Measurements from ENCODE around the gene HIGD1C. TPM values are rescaled to one million over a fixed set of nuclear protein-coding genes. Genes with fewer than 3 reads are reported as not detected.
"Not testable (repeated sequence)": the region's sequence is repeated elsewhere in the genome, so short reads cannot be mapped to it uniquely, and the experiment has no call there.

The HIGD1C gene
- total RNA-seq, 2 experiments from 2014 or later = not detected

GRCh38 chr12:50937653-50938052, 14.7 kb upstream of the HIGD1C start:
- peaks cover 11% of the 10 kb centered on the region for H3K9me3 Mint-ChIP-seq
- no peak for DNase-seq
- no peak overlapping the region for H3K27ac Mint-ChIP-seq

GRCh38 chr12:50947933-50948626, 4.3 kb upstream of the HIGD1C start:
- ATAC-seq (ENCODE audit: low read depth) = no peak
- Mint-ChIP-seq H3K4me3 (no peak overlapping the region), H3K27ac (no peak overlapping the region), H3K27me3 (no peaks in the 10 kb centered on the region), H3K4me1 (no peaks in the 10 kb centered on the region), H3K36me3 (peaks cover 1% of the 10 kb centered on the region), H3K9me3 (no peaks in the 10 kb centered on the region)
- DNase-seq = no peak
- POLR2A ChIA-PET = no interaction called here

More at GRCh38 chr12:50937653-50938052, 14.7 kb upstream of the HIGD1C start:
- Mint-ChIP-seq H3K4me3 (no peak overlapping the region), H3K36me3 (peaks cover 10% of the 10 kb centered on the region), H3K27me3 (no peaks in the 10 kb centered on the region), H3K4me1 (peaks cover 2% of the 10 kb centered on the region)
- POLR2A ChIA-PET = no interaction called here
- no peak for ATAC-seq (ENCODE audit: low read depth)

- H3K36me3 Mint-ChIP-seq = peaks cover 1% of the 10 kb centered on the region
- H3K9me3 Mint-ChIP-seq = no peaks in the 10 kb centered on the region
- H3K27ac Mint-ChIP-seq = no peak overlapping the region
- DNase-seq (no peak), ATAC-seq (ENCODE audit: low read depth) (no peak)
- POLR2A ChIA-PET = no interaction called here
- no peaks in the 10 kb centered on the region for H3K4me1 Mint-ChIP-seq
- H3K4me3 Mint-ChIP-seq = no peak overlapping the region
- no peaks in the 10 kb centered on the region for H3K27me3 Mint-ChIP-seq
Observed at GRCh38 chr12:50948798-50949197, 3.5 kb upstream of the HIGD1C start.

GRCh38 chr12:50949801-50950302, 2.5 kb upstream of the HIGD1C start:
- Mint-ChIP-seq H3K36me3 (no peaks in the 10 kb centered on the region), H3K4me3 (no peak overlapping the region), H3K27me3 (no peaks in the 10 kb centered on the region), H3K27ac (peak overlapping the region; percentile 21), H3K9me3 (no peaks in the 10 kb centered on the region), H3K4me1 (no peaks in the 10 kb centered on the region)
- POLR2A ChIA-PET = no interaction called here
- no peak for ATAC-seq (ENCODE audit: low read depth)
- no peak for DNase-seq

GRCh38 chr12:50951112-50951511, 1.2 kb upstream of the HIGD1C start:
- DNase-seq (no peak), ATAC-seq (ENCODE audit: low read depth) (no peak)
- no peaks in the 10 kb centered on the region for H3K4me1 Mint-ChIP-seq
- H3K27me3 Mint-ChIP-seq = no peaks in the 10 kb centered on the region
- no peak overlapping the region for H3K27ac Mint-ChIP-seq
- H3K4me3 Mint-ChIP-seq = no peak overlapping the region
- POLR2A ChIA-PET = no interaction called here
- H3K9me3 Mint-ChIP-seq = no peaks in the 10 kb centered on the region
- H3K36me3 Mint-ChIP-seq = no peaks in the 10 kb centered on the region

- Mint-ChIP-seq H3K27ac (no peak overlapping the region), H3K4me1 (no peaks in the 10 kb centered on the region), H3K9me3 (no peaks in the 10 kb centered on the region), H3K36me3 (no peaks in the 10 kb centered on the region), H3K27me3 (no peaks in the 10 kb centered on the region), H3K4me3 (no peak overlapping the region)
- POLR2A ChIA-PET = no interaction called here
- ATAC-seq (ENCODE audit: low read depth) (no peak), DNase-seq (no peak)
Observed at GRCh38 chr12:50953047-50953446, 703 bp downstream of the HIGD1C start.

- ATAC-seq (ENCODE audit: low read depth); H3K4me3 Mint-ChIP-seq; POLR2A ChIA-PET; H3K4me1 Mint-ChIP-seq; H3K36me3 Mint-ChIP-seq; DNase-seq; H3K9me3 Mint-ChIP-seq; H3K27me3 Mint-ChIP-seq; H3K27ac Mint-ChIP-seq: not testable (repeated sequence)
Observed at GRCh38 chr12:50954789-50955188, 2.4 kb downstream of the HIGD1C start.

- DNase-seq (no peak), ATAC-seq (ENCODE audit: low read depth) (no peak)
- H3K36me3 Mint-ChIP-seq = no peaks in the 10 kb centered on the region
- H3K27me3 Mint-ChIP-seq = no peaks in the 10 kb centered on the region
- H3K9me3 Mint-ChIP-seq = no peaks in the 10 kb centered on the region
- peaks cover 5% of the 10 kb centered on the region for H3K4me1 Mint-ChIP-seq
- H3K27ac Mint-ChIP-seq = no peak overlapping the region
- POLR2A ChIA-PET = no interaction called here
- no peak overlapping the region for H3K4me3 Mint-ChIP-seq
Observed at GRCh38 chr12:50955288-50955687, 2.9 kb downstream of the HIGD1C start.

GRCh38 chr12:50955697-50956096, 3.4 kb downstream of the HIGD1C start:
- ATAC-seq (ENCODE audit: low read depth) (no peak), DNase-seq (no peak)
- POLR2A ChIA-PET = no interaction called here
- Mint-ChIP-seq H3K27ac (no peak overlapping the region), H3K9me3 (no peaks in the 10 kb centered on the region), H3K27me3 (no peaks in the 10 kb centered on the region), H3K4me3 (no peak overlapping the region), H3K4me1 (peaks cover 6% of the 10 kb centered on the region), H3K36me3 (no peaks in the 10 kb centered on the region)

- H3K4me3 Mint-ChIP-seq = no peak overlapping the region
- H3K4me1 Mint-ChIP-seq = peaks cover 6% of the 10 kb centered on the region
- no peaks in the 10 kb centered on the region for H3K27me3 Mint-ChIP-seq
- H3K27ac Mint-ChIP-seq = no peak overlapping the region
- POLR2A ChIA-PET = no interaction called here
- ATAC-seq (ENCODE audit: low read depth) (peak; percentile 56), DNase-seq (no peak)
- H3K36me3 Mint-ChIP-seq = no peaks in the 10 kb centered on the region
- no peaks in the 10 kb centered on the region for H3K9me3 Mint-ChIP-seq
Observed at GRCh38 chr12:50960130-50960529, 7.8 kb downstream of the HIGD1C start.

GRCh38 chr12:50961708-50962107, 9.4 kb downstream of the HIGD1C start:
- Mint-ChIP-seq H3K9me3 (no peaks in the 10 kb centered on the region), H3K4me3 (no peak overlapping the region), H3K27me3 (no peaks in the 10 kb centered on the region), H3K27ac (no peak overlapping the region), H3K36me3 (peaks cover 5% of the 10 kb centered on the region), H3K4me1 (peaks cover 6% of the 10 kb centered on the region)
- POLR2A ChIA-PET = no interaction called here
- ATAC-seq (ENCODE audit: low read depth) (no peak), DNase-seq (no peak)

- peaks cover 13% of the 10 kb centered on the region for H3K36me3 Mint-ChIP-seq
- POLR2A ChIA-PET = no interaction called here
- H3K9me3 Mint-ChIP-seq = no peaks in the 10 kb centered on the region
- no peak overlapping the region for H3K4me3 Mint-ChIP-seq
- H3K27me3 Mint-ChIP-seq = no peaks in the 10 kb centered on the region
- H3K4me1 Mint-ChIP-seq = peaks cover 6% of the 10 kb centered on the region
- no peak overlapping the region for H3K27ac Mint-ChIP-seq
- ATAC-seq (ENCODE audit: low read depth) (no peak), DNase-seq (no peak)
Observed at GRCh38 chr12:50964432-50964831, 12.1 kb downstream of the HIGD1C start.

- POLR2A ChIA-PET = no interaction called here
- Mint-ChIP-seq H3K27me3 (no peaks in the 10 kb centered on the region), H3K27ac (no peak overlapping the region), H3K4me3 (no peak overlapping the region), H3K9me3 (peaks cover 3% of the 10 kb centered on the region), H3K4me1 (no peaks in the 10 kb centered on the region), H3K36me3 (peaks cover 47% of the 10 kb centered on the region)
- ATAC-seq (ENCODE audit: low read depth) = no peak
- no peak for DNase-seq
Observed at GRCh38 chr12:50971946-50972345, 19.6 kb downstream of the HIGD1C start.

GRCh38 chr12:50979369-50980052, 27.2 kb downstream of the HIGD1C start:
- peaks cover 4% of the 10 kb centered on the region for H3K4me1 Mint-ChIP-seq
- ATAC-seq (ENCODE audit: low read depth) (no peak), DNase-seq (no peak)
- H3K9me3 Mint-ChIP-seq = peaks cover 3% of the 10 kb centered on the region
- no peak overlapping the region for H3K4me3 Mint-ChIP-seq
- peaks cover 33% of the 10 kb centered on the region for H3K36me3 Mint-ChIP-seq
- H3K27me3 Mint-ChIP-seq = no peaks in the 10 kb centered on the region
- POLR2A ChIA-PET = no interaction called here
- H3K27ac Mint-ChIP-seq = no peak overlapping the region
